HL-60/S4 treated with retinoic acid at 250 ng/mL for 4 days and 3 days (cell line): ENCODE data around the gene GATA5.

Source experiments
- in situ Hi-C: fragments of 300-500 bp; cut with MboI; formaldehyde crosslinking; loops from 2 replicates; pipeline ENCODE4 v1.7.0; 2022; ENCODE audit warnings: low sequenced_read_pairs

The GATA5 gene

DNA sequence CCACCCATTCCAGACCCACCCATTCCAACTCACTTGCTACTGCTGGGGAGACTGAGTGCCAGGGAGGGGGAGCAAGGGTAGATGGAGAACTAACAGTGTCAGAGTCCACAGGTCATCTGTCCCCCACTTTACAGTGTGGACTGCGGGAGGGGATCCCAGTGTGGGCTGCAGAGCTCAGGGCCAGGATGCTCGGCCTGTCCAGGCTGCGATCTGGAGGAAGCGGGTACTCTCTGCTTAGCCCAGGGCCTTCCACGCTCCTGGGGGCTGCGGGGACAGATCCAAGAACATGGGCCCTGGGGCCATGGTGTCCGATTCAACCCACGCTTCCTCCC lies 14.1 kb upstream of the GATA5 start:
- in situ Hi-C loops, result loop anchor here (25.0 kb wide), 1 partner anchor 297 kb away; the partner anchor contains the start of gene MRGBP

GRCh38 chr20:62489186-62489931 lies 13.6 kb upstream of the GATA5 start:
- in situ Hi-C loops, result loop anchor here (25.0 kb wide), 1 partner anchor 298 kb away; the partner anchor contains the start of gene MRGBP

DNA sequence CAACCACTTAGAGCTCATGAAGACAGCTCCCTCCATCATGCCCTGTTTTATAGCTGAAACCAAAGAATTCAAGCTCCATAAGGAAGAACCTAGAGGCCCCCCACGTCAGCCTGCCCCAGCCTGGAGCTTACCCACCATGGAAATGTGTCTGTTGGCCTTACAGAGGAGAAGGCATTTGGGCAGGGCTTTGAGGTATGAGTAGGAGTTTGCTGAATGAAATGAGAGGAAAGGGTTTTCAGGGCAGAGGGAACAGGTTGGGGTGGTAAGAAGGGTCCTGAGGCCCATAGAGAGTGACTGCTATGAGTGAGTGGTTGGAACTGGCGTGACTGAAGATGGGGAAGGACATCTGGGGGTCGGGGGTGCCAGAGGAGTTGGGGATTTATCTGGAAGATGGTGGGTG lies 12.7 kb upstream of the GATA5 start:
- in situ Hi-C loops, result loop anchor here (25.0 kb wide), 1 partner anchor 299 kb away; the partner anchor contains the start of gene MRGBP

GRCh38 chr20:62487561-62488354 lies 12.0 kb upstream of the GATA5 start:
- in situ Hi-C loops, result loop anchor here (25.0 kb wide), 1 partner anchor 300 kb away; the partner anchor contains the start of gene MRGBP

DNA sequence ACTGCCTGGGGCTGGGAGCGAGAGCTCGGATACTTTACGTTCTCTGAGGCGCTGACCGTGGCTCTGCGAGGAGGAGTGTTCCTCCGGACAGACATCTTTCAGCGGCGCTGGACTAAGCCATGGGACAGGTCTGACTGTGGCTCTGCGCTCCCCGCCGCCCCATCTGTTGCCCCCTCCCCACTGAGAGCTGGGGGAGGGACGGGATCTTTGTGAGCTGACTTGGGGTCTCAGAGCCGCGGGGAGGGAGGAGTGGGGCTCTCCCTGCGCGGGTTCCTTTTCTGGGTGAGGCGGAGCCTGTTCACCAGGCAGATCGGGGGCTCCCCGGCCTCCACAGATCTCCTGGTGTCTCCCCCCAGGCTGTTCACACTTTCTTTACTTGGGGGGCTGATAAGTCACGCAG lies 11.3 kb upstream of the GATA5 start:
- in situ Hi-C loops, result loop anchor here (25.0 kb wide), 1 partner anchor 300 kb away; the partner anchor contains the start of gene MRGBP

GRCh38 chr20:62486484-62486883 lies 10.7 kb upstream of the GATA5 start:
- in situ Hi-C loops, result loop anchor here (25.0 kb wide), 1 partner anchor 301 kb away; the partner anchor contains the start of gene MRGBP

GRCh38 chr20:62485701-62486089 lies 9.9 kb upstream of the GATA5 start:
- in situ Hi-C loops, result loop anchor here (25.0 kb wide), 1 partner anchor 302 kb away; the partner anchor contains the start of gene MRGBP

- in situ Hi-C loops, result loop anchor here (25.0 kb wide), 1 partner anchor 302 kb away; the partner anchor contains the start of gene MRGBP
Measured at GRCh38 chr20:62485062-62485700, 9.4 kb upstream of the GATA5 start.

DNA sequence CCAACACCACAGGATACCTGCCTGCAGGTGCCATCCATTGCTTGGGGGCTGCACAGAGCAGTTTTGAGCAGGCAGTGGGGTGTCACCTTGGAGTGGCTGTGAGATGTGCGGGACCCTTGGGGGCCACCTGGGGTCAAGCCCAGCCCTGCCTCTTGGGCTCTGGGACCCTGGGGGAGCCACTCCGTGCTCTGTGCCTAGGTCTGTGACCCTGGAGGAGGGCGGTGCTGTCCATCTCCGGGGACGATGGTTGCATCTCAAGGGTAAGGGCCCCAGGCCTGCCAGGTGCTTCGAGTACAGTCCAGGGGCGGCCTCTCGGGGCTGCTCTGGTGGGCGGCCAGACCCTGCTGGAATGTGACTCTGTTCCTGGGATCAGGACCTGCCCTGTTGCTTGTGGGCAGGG lies 8.7 kb upstream of the GATA5 start:
- in situ Hi-C loops, result loop anchor here (25.0 kb wide), 1 partner anchor 303 kb away; the partner anchor contains the start of gene MRGBP

DNA sequence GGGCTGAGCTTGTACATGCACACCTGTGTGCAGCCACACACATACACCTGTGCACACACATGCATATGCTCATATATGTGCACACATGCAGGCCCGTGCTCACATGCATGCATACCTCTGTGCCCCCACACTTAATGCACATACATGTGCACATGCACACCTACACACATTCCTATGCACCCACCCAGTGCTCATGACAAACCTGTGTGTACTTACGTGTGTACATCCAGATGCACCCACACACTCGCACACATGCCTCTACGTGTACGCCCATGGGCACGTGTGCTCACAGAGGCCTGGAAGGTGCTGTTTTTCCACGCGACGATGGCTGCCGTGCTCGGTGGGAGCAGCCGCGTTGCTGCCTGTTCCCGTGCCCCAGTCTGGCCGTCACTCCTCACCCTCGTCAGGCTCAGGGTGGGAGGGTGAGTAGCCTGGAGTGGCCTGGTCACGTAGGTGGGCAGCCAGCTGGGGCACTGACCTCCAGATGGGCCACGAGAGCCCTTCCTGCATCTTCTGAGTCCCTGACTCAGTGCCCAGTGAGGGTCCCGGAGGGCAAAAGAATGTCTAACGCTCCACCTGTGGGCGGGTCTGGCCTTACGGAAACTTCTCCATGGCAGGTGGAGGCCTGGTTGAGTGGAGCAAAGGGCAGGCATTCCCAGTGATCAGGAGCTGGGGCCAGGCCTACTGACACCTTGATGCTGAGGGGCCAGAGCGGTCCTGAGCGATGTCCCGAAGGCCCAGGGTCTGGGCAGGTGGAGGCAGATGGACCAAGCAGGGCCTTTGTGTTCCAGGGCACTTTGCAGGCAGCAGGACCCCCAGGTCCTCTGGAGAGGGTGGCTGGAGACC lies 8.0 kb upstream of the GATA5 start:
- in situ Hi-C loops, result loop anchor here (25.0 kb wide), 1 partner anchor 303 kb away; the partner anchor contains the start of gene MRGBP

DNA sequence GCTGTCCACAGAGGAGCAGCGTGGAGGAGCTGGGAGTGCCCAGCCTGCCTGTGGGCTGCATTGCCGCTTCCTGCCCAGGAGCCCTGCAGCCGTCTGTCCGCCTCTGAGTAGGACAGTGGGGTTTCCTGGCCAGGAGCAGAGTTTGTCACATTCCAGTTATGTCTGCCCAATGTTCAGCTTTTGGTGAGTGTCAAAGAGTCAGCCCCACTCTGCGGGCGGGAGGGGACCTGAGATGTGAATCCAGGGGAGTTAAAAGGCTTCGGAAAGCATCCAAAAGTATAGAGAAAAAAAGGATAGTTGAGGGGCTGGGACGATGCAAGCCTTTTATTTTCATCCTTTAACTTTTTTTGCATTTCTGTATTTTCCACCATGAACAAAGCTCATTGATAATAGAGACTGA lies 7.2 kb upstream of the GATA5 start:
- in situ Hi-C loops, result loop anchor here (25.0 kb wide), 1 partner anchor 304 kb away; the partner anchor contains the start of gene MRGBP

- in situ Hi-C loops, result loop anchor here (25.0 kb wide), 1 partner anchor 305 kb away; the partner anchor contains the start of gene MRGBP
Measured at GRCh38 chr20:62482146-62482809, 6.5 kb upstream of the GATA5 start.

DNA sequence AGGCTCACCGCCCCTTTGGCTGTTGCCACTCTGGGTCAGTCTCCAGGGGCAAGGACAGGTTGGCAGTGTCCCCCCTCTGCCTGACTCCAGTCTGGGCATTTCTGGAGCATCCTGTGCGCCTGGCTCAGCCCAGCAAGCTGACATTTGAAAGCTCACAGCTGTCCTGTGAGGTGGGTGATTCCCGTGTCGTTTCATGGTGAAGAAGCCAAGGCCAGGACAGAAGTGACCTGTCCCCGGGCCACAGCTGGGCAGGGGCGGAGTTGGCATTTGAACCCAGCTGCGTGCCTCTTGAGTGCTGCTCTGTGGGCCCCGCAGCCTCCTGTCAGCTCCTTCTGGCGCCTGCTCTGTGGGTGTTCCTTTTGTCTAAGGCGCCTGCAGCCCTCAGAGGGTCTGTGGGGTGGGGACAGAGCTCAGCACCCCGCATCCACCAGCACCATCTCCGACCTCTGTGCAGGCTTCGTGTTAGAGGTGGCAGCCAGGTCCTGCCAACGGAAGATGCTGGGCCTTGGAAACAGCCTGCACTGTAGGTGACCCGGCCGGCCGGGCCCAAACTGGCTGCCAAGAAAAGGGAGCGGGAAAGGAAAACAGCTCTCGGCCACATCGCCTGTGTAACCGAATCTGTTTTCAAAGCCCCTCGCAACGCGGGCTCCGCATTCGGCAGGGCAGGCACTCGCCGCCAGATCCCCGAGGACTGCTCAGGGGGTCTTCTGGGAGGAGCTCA lies 5.8 kb upstream of the GATA5 start:
- in situ Hi-C loops, result loop anchor here (25.0 kb wide), 1 partner anchor 306 kb away; the partner anchor contains the start of gene MRGBP

- in situ Hi-C loops, result loop anchor here (25.0 kb wide), 1 partner anchor 307 kb away; the partner anchor contains the start of gene MRGBP
Measured at GRCh38 chr20:62480318-62480717, 4.5 kb upstream of the GATA5 start.

- in situ Hi-C loops, result loop anchor here (25.0 kb wide), 1 partner anchor 308 kb away; the partner anchor contains the start of gene MRGBP
Measured at GRCh38 chr20:62479656-62480055, 3.9 kb upstream of the GATA5 start.

DNA sequence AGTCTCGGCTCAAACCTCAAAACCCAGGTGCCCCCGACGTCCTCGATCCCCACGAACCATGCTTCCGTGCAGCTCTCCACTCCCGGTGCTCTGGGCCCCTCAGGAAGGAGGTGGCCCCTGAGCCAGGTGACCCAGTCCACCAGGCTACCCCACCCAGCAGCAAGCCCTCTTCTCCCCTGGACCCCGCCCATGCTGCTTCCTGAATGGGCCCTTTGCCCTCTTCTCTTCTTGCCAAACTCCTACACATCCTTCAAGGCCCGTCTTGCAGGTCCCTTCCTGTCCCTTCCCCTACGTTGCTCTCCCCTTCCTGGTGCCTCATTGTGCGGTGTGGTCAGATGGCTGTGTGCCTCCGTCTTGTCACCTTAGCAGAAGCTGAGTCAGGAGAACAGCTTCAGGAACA lies 3.4 kb upstream of the GATA5 start:
- in situ Hi-C loops, result loop anchor here (25.0 kb wide), 1 partner anchor 308 kb away; the partner anchor contains the start of gene MRGBP

DNA sequence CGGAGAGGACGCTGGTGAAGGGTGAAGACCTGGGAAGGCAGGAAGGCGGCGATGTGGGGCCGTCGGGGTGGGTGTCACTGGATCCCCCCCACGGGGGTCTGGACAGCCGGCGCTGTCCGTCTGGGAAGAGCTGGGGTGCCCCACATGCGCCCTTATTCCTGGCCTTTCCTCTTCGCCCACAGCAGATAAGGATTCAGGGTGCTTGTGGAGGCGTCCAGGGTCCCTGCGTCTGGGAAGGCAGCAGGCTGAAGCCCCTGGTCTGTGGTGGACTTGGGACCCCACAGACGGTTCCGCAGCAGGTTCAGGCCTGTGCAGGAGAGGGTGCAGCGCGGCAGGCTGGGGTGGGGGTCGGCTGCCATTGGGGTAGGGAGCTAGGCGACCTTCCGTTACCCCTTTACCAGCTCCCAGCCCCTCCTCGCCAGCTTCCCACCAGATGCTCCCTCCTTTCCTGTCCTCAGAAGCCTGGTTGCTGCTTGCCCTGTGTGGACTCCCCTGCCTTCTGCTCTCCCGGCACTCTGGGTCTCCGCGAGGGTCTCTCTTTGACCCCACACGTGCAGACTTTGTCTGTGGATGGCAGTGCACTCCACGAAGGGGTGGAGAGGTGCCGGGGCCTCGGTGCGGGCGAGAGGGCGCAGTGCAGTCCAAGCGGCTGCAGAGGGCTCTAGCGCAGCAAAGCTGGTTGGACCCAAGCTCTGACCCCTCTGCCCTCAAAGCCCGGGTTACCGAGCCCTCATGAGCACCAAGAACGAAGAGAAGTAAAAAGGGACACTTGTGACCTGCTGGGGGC lies 2.1 kb upstream of the GATA5 start:
- in situ Hi-C loops, result loop anchor here (25.0 kb wide), 1 partner anchor 309 kb away; the partner anchor contains the start of gene MRGBP
